HepG2 (cell line): ENCODE results near the gene MCRIP2. TPM values are rescaled to one million over a fixed set of nuclear protein-coding genes. Genes with fewer than 3 reads are reported as not detected.

Experiments used
- DNMT1 ChIP-seq: sonication (generic); formaldehyde crosslinking; IDR thresholded peaks from 2 replicates; pipeline ENCODE4 v1.5.1; 2020; ENCODE audit warnings: mild to moderate bottlenecking, missing genetic modification reagents
- FLYWCH1 ChIP-seq: sonication (generic); formaldehyde crosslinking; IDR thresholded peaks from 2 replicates; pipeline ENCODE4 v1.8.1; 2023; ENCODE audit warnings: mild to moderate bottlenecking, missing genetic modification reagents
- FOXC1 ChIP-seq: sonication (generic); formaldehyde crosslinking; IDR thresholded peaks from 2 replicates; pipeline ENCODE4 v1.8.0; 2022; ENCODE audit warnings: mild to moderate bottlenecking, missing genetic modification reagents, borderline replicate concordance
- GFI1 ChIP-seq: sonication (generic); formaldehyde crosslinking; IDR thresholded peaks from 2 replicates; pipeline ENCODE4 v1.5.0; 2020; ENCODE audit warnings: missing genetic modification reagents, mild to moderate bottlenecking, borderline replicate concordance
- SATB2 ChIP-seq: sonication (generic); formaldehyde crosslinking; IDR thresholded peaks from 2 replicates; pipeline ENCODE4 v1.5.0; 2020; ENCODE audit warnings: missing genetic modification reagents
- TAF1 ChIP-seq: sonication (generic); formaldehyde crosslinking; IDR thresholded peaks from 2 replicates; pipeline ENCODE4 v1.4.0; 2020; ENCODE audit warnings: missing genetic modification reagents
- ZFAT ChIP-seq: sonication (generic); formaldehyde crosslinking; conservative IDR thresholded peaks from 2 replicates; pipeline ENCODE4 v1.8.1; 2023; ENCODE audit warnings: missing genetic modification reagents, inconsistent platforms
- ZFP90 ChIP-seq: sonication (generic); formaldehyde crosslinking; IDR thresholded peaks from 2 replicates; pipeline ENCODE4 v1.8.0; 2022; ENCODE audit warnings: missing genetic modification reagents, mild to moderate bottlenecking, inconsistent platforms, borderline replicate concordance
- ZNF143 ChIP-seq: sonication (generic); formaldehyde crosslinking; IDR thresholded peaks from 2 replicates; pipeline ENCODE4 v1.4.0; 2020; ENCODE audit warnings: missing genetic modification reagents
- ZNF766 ChIP-seq: sonication (generic); formaldehyde crosslinking; IDR thresholded peaks from 2 replicates; pipeline ENCODE4 v1.5.0; 2020; ENCODE audit warnings: missing genetic modification reagents, borderline replicate concordance
- polyA plus RNA-seq, 8 experiments: library from polyadenylated mRNA; depleted of rRNA in 3 of 8; stranded (reverse) in 7 of 8; unstranded in 1 of 8; fragments of >200 nt; fragmentation: Illumina TruSeq in 4 of 8; extraction: Trizol in 4 of 8; gene quantifications; 2 replicates each; pipeline versions ENCODE4 v1.2.1 to v1.2.3, GENCODE V29; 2011 to 2016; ENCODE audit warnings: low read depth in 4 of 8, missing spikeins in 1 of 8, mixed read lengths in 1 of 8; ENCODE audit not compliant: insufficient read depth in 1 of 8
- total RNA-seq, 5 experiments: library from RNA; depleted of rRNA; stranded (reverse); fragments of >200 nt; fragmentation: Illumina TruSeq; extraction: Trizol; gene quantifications; 2 replicates each; pipeline ENCODE4 v1.2.3, GENCODE V29; 2016; ENCODE audit warnings: low read depth in 1 of 5
- TF ChIP-seq, protein P1 (sequence below): sonication (generic); formaldehyde crosslinking; IDR thresholded peaks from 2 replicates; pipeline ENCODE4 v1.9.0; 2021; ENCODE audit warnings: missing genetic modification reagents, borderline replicate concordance
- TF ChIP-seq, protein P2 (sequence below): IDR thresholded peaks from 2 replicates; pipeline ENCODE4 v1.6.1; 2016; ENCODE audit warnings: low read depth, control low read depth
- TF ChIP-seq, protein P3 (sequence below): sonication (generic); formaldehyde crosslinking; IDR thresholded peaks from 2 replicates; pipeline ENCODE4 v1.5.0; 2020; ENCODE audit warnings: missing genetic modification reagents
- TF ChIP-seq, protein P4 (sequence below): sonication (generic); formaldehyde crosslinking; IDR thresholded peaks from 2 replicates; pipeline ENCODE4 v1.4.0; 2020; ENCODE audit warnings: mild to moderate bottlenecking, missing genetic modification reagents
- TF ChIP-seq, protein P5 (sequence below): IDR thresholded peaks from 2 replicates; pipeline ENCODE4 v1.6.1; 2016; ENCODE audit warnings: low read depth
- TF ChIP-seq, protein P6 (sequence below): sonication (generic); formaldehyde crosslinking; IDR thresholded peaks from 2 replicates; pipeline ENCODE4 v1.8.1; 2022; ENCODE audit warnings: mild to moderate bottlenecking, missing genetic modification reagents

MCRIP2 gene
- total and polyA plus RNA-seq, 2 of the 13 experiments (the other 11 are each of a cell fraction or from before 2014, with no cell fraction given), result 39.6 to 76.7 TPM

DNA sequence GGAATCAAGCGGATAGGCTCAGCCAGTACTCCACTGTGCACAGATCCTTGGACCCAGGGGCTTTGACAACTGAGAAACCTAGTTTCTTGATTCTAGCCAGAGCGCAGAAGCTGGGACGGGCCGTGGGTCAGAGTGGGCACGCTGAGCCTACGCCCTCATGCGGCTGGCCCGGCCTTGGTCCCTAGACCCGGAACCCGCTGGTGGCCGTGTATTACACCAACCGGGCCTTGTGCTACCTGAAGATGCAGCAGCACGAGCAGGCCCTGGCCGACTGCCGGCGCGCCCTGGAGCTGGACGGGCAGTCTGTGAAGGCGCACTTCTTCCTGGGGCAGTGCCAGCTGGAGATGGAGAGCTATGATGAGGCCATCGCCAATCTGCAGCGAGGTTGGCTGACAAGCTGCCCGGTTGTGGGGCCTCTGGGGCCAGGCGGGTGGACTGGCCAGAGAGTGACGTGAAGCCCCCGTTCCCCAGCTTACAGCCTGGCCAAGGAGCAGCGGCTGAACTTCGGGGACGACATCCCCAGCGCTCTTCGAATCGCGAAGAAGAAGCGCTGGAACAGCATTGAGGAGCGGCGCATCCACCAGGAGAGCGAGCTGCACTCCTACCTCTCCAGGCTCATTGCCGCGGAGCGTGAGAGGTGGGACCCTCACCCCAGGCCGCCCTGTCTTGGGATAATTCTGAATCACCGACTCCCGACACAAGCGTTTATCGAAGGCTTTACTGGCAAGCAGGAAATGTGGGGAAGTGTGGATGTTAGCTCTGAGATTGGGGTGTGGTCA is 39.5 kb downstream of the MCRIP2 start (continued):
- TF ChIP-seq, protein P1, sequence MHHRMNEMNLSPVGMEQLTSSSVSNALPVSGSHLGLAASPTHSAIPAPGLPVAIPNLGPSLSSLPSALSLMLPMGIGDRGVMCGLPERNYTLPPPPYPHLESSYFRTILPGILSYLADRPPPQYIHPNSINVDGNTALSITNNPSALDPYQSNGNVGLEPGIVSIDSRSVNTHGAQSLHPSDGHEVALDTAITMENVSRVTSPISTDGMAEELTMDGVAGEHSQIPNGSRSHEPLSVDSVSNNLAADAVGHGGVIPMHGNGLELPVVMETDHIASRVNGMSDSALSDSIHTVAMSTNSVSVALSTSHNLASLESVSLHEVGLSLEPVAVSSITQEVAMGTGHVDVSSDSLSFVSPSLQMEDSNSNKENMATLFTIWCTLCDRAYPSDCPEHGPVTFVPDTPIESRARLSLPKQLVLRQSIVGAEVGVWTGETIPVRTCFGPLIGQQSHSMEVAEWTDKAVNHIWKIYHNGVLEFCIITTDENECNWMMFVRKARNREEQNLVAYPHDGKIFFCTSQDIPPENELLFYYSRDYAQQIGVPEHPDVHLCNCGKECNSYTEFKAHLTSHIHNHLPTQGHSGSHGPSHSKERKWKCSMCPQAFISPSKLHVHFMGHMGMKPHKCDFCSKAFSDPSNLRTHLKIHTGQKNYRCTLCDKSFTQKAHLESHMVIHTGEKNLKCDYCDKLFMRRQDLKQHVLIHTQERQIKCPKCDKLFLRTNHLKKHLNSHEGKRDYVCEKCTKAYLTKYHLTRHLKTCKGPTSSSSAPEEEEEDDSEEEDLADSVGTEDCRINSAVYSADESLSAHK (CRISPR knock-in tag), result no peak
- TF ChIP-seq, protein P2, sequence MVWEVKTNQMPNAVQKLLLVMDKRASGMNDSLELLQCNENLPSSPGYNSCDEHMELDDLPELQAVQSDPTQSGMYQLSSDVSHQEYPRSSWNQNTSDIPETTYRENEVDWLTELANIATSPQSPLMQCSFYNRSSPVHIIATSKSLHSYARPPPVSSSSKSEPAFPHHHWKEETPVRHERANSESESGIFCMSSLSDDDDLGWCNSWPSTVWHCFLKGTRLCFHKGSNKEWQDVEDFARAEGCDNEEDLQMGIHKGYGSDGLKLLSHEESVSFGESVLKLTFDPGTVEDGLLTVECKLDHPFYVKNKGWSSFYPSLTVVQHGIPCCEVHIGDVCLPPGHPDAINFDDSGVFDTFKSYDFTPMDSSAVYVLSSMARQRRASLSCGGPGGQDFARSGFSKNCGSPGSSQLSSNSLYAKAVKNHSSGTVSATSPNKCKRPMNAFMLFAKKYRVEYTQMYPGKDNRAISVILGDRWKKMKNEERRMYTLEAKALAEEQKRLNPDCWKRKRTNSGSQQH (CRISPR knock-in tag), result no peak
- TF ChIP-seq, protein P3, sequence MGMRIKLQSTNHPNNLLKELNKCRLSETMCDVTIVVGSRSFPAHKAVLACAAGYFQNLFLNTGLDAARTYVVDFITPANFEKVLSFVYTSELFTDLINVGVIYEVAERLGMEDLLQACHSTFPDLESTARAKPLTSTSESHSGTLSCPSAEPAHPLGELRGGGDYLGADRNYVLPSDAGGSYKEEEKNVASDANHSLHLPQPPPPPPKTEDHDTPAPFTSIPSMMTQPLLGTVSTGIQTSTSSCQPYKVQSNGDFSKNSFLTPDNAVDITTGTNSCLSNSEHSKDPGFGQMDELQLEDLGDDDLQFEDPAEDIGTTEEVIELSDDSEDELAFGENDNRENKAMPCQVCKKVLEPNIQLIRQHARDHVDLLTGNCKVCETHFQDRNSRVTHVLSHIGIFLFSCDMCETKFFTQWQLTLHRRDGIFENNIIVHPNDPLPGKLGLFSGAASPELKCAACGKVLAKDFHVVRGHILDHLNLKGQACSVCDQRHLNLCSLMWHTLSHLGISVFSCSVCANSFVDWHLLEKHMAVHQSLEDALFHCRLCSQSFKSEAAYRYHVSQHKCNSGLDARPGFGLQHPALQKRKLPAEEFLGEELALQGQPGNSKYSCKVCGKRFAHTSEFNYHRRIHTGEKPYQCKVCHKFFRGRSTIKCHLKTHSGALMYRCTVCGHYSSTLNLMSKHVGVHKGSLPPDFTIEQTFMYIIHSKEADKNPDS (CRISPR knock-in tag), result no peak
- TF ChIP-seq FLYWCH1 (CRISPR knock-in tag) (no peak), GFI1 (CRISPR knock-in tag) (no peak), FOXC1 (CRISPR knock-in tag) (0 out of 2 replicates have a peak, but pooled peaks have one; percentile 25), TAF1 (CRISPR knock-in tag) (no peak), ZNF766 (CRISPR knock-in tag) (no peak), DNMT1 (CRISPR knock-in tag) (no peak), SATB2 (CRISPR knock-in tag) (no peak), ZFP90 (no peak), ZFAT (no peak), ZNF143 (CRISPR knock-in tag) (no peak)
- TF ChIP-seq, protein P4, sequence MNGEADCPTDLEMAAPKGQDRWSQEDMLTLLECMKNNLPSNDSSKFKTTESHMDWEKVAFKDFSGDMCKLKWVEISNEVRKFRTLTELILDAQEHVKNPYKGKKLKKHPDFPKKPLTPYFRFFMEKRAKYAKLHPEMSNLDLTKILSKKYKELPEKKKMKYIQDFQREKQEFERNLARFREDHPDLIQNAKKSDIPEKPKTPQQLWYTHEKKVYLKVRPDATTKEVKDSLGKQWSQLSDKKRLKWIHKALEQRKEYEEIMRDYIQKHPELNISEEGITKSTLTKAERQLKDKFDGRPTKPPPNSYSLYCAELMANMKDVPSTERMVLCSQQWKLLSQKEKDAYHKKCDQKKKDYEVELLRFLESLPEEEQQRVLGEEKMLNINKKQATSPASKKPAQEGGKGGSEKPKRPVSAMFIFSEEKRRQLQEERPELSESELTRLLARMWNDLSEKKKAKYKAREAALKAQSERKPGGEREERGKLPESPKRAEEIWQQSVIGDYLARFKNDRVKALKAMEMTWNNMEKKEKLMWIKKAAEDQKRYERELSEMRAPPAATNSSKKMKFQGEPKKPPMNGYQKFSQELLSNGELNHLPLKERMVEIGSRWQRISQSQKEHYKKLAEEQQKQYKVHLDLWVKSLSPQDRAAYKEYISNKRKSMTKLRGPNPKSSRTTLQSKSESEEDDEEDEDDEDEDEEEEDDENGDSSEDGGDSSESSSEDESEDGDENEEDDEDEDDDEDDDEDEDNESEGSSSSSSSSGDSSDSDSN (CRISPR knock-in tag), result peak; percentile 48; the same call in 1 of the 2 replicates
- TF ChIP-seq, protein P5, sequence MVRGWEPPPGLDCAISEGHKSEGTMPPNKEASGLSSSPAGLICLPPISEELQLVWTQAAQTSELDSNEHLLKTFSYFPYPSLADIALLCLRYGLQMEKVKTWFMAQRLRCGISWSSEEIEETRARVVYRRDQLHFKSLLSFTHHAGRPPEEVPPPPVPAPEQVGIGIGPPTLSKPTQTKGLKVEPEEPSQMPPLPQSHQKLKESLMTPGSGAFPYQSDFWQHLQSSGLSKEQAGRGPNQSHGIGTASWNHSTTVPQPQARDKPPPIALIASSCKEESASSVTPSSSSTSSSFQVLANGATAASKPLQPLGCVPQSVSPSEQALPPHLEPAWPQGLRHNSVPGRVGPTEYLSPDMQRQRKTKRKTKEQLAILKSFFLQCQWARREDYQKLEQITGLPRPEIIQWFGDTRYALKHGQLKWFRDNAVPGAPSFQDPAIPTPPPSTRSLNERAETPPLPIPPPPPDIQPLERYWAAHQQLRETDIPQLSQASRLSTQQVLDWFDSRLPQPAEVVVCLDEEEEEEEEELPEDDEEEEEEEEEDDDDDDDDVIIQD (CRISPR knock-in tag), result no peak
- TF ChIP-seq, protein P6, sequence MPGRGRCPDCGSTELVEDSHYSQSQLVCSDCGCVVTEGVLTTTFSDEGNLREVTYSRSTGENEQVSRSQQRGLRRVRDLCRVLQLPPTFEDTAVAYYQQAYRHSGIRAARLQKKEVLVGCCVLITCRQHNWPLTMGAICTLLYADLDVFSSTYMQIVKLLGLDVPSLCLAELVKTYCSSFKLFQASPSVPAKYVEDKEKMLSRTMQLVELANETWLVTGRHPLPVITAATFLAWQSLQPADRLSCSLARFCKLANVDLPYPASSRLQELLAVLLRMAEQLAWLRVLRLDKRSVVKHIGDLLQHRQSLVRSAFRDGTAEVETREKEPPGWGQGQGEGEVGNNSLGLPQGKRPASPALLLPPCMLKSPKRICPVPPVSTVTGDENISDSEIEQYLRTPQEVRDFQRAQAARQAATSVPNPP (CRISPR knock-in tag), result no peak
